T-helper 9 cell (primary cell): ENCODE data around the gene PXT1.
"Not testable (repeated sequence)": the region's sequence is repeated elsewhere in the genome, so short reads cannot be mapped to it uniquely, and the experiment has no call there.

Source experiments
- DNase-seq: peaks from one replicate; pipeline ENCODE4 v3.0.0-alpha.2; 2020
- total RNA-seq, 2 donors: gene quantifications; one replicate each; lab custom pipeline; 2026; lab: John Stamatoyannopoulos, UW

PXT1 gene
- total RNA-seq: 0 to 1.7 reads per million in 2 donors

DNA sequence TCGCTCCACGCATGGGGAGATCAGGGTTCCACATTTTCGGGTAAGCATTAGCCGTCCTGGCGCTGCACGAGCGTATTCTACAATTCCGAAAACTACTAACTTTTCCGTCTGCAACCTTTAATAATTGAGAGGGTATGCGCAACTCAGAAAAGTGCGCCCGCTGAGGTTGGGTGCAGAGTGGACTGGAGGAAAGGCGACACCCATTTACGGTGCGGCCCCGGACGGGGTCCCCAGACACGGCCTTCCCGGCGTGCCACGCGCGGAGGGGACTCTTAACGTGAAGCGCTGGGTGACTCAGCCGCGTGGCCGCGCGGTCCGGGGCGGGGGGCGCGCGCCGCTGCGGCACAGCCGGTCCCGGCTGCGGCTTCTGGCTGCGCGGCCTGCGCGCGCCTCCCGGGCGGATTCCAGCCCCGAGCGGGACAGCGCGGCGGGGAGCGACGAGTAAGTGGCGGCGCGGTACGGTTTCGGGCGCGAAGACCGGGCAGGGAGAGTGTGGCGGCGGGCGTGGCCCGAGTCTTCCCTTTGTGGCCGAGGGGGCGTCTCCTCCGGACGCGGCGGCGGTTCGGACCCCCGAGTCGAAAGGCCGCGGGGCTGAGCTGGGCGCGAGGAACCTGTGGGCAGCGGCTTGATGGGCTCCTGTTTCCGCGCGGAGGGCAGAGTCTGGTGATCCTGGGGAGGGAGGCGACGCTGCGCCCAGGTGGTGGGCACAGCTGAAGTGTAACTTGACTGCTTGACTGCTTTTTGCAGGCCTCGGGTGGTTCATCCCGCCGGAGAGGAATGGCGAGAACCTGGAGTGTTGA lies at the start of gene PXT1, which contains the start of gene KCTD20:
PXT1 (minus strand) TSS at position 184 of the 800 bp plus-strand sequence. CDS start 16,772 bp downstream, outside the sequence.
KCTD20 (plus strand) TSS at position 330 of the 800 bp plus-strand sequence. CDS start 27,098 bp downstream, outside the sequence.
- peak; percentile 75 for DNase-seq

GRCh38 chr6:36492092-36492491 lies 49.4 kb upstream of the PXT1 start:
- DNase-seq: no peak

GRCh38 chr6:36491378-36491965 lies 48.8 kb upstream of the PXT1 start:
- DNase-seq: no peak

GRCh38 chr6:36489426-36489825 lies 46.8 kb upstream of the PXT1 start:
- DNase-seq: no peak

GRCh38 chr6:36488221-36488620 lies 45.6 kb upstream of the PXT1 start:
- DNase-seq: no peak

DNA sequence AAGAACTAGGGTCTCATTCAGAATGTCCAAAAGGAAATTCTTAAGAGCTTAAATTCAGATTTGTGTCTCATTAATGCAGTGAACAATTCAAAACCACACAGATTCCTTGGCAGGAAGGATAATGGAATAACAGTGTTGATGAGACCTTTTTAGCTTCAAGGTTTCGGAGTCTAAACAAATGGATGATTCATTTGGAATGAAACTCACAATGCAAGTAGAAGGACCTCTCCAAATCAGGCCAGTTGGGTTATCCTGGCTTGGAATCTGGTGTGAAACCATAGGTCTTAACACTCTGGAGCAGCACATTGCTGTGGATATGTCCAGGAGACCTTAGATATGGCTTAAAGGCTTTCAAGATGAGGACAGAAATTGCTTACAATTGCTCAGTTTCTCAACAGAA lies 45.0 kb upstream of the PXT1 start:
- no peak for DNase-seq

GRCh38 chr6:36484736-36485135 lies 42.1 kb upstream of the PXT1 start:
- no peak for DNase-seq

- not testable (repeated sequence) for DNase-seq
Observed at GRCh38 chr6:36483326-36483725, 40.7 kb upstream of the PXT1 start.

DNA sequence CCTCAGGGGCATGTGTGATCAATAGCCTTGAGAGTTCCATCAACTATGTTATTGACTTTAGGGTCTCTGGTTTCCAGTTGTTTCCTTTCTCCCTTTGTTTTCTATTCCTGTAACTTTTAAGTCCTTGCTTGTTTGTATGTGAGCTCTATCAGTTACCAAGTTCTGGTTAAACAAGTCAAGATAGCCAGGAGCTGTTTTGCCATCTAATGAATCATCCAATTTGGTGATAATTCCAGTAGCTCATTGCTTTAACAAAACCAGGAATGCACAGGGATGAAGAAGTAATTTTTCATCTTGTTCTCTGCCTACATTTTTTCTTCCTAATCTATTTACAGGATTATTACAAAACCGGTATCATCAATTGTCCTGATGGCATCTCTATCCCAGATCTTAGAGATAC lies 36.6 kb upstream of the PXT1 start:
- DNase-seq: no peak

- no peak for DNase-seq
Observed at GRCh38 chr6:36478051-36478526, 35.4 kb upstream of the PXT1 start.

GRCh38 chr6:36469946-36470345 lies 27.3 kb upstream of the PXT1 start:
- DNase-seq: no peak

- no peak for DNase-seq
Observed at GRCh38 chr6:36469148-36469661, 26.6 kb upstream of the PXT1 start.

DNA sequence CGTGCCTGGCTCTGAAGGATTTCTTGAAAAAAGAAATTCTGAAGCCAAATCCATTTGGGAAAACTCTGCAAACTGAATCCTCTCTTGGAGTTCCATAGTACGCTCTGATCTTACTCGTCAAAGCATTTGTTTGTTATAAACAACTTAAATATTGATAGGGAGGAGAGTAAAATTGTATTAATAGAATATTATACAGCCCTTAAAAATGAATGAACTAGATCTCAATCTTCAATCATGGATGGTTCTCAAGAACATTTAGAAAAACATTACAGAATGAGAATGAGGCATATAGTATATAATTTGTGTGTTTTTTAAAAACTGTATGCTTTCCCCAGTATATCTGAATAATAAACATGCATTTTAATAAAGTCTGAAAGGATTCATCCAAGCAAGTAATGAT lies 25.0 kb upstream of the PXT1 start:
- no peak for DNase-seq

DNA sequence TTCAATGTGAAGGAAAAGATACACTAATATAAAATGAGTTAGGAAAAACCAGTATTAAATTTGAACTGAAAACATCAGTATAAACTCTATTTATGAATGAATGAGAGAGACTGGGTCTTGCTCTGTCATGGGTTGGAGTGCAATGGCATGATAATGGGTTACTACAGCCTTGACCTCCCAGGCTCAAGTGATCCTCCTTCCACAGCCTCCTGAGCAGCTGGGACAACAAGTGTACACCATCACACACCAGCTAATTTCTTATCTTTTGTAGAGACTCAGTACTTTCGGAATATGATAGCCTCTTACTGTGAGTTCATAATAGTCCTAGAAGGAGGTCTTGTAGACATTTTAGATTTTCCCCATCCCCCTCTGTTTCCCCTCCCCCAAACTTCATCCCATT lies 21.6 kb upstream of the PXT1 start:
- no peak for DNase-seq

DNA sequence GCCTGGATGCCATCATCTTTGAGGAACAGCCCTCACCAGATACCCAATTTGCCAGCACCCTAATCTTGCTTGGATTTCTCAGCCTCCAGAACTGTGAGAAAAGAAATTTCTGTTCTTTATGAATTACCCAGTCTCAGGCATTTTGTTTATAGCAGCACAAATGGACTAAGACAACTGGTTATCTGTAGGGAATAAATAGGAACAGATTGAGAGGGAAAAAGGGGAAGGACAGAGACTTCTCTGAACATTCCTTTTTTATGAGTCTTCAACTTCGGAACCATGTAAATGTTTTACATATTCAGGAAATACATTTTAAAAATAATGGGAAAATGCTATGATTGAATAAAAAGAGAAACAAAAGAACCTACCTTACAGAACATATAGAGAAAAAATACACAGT lies 21.0 kb upstream of the PXT1 start:
- DNase-seq: no peak

GRCh38 chr6:36461646-36462045 lies 19.0 kb upstream of the PXT1 start:
- DNase-seq: no peak

- DNase-seq: no peak
Observed at GRCh38 chr6:36460916-36461315, 18.3 kb upstream of the PXT1 start.

GRCh38 chr6:36459501-36459900 lies 16.8 kb upstream of the PXT1 start:
- DNase-seq: no peak

DNA sequence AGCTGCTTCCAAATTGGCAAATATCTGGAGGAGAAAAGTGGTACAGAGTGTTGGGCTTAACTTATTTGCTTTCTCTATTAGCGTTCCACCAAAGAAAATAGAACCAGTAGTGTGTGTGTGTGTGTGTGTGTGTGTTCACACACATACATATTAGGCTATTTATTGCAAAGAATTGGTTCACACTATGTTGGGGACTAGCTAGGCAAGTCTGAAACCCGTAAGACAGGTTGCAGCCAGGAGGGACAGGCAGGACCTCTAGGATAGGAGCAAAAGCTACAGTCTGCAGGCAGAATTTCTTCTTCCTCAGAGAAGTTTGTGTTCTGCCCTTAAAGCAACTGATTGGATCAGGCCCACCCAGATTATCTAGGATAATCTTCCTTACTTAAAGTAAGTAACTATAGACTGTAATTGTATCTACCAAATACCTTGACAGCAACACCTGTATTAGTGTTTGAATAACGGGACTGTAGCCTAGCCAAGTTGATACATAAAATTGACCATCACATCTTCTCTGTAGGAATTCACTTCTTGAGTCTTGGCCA lies 12.9 kb upstream of the PXT1 start:
- no peak for DNase-seq

DNA sequence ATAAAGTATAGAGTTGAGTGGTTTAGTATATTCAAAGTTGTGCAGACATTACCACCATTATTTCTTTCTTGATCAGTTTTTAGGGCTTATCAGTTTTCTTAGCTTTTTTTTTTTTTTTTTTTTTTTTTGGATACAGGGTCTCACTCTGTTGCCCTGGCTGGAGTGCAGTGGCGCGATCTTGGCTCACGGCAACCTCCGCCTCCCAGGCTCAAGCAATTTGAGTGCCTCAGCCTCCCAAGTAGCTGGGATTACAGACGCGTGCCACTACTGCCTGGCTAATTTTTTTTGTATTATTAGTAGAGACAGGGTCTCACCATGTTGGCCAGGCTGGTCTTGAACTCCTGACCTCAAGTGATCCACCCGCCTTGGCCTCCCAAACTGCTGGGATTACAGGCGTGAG lies 10.2 kb upstream of the PXT1 start:
- DNase-seq: not testable (repeated sequence)

DNA sequence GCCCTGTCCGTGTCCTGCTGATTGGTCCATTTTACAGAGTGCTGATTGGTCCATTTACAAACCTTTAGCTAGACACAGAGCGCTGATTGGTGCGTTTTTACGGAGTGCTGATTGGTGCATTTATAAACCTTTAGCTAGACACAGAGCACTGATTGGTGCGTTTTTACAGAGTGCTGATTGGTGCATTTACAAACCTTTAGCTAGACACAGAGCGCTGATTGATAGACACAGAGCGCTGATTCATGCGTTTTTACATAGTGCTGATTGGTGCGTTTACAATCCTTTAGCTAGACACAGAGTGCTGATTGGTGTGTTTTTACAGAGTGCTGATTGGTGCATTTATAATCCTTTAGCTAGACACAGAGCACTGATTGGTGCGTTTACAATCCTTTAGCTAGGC lies 6.5 kb upstream of the PXT1 start:
- DNase-seq: not testable (repeated sequence)

DNA sequence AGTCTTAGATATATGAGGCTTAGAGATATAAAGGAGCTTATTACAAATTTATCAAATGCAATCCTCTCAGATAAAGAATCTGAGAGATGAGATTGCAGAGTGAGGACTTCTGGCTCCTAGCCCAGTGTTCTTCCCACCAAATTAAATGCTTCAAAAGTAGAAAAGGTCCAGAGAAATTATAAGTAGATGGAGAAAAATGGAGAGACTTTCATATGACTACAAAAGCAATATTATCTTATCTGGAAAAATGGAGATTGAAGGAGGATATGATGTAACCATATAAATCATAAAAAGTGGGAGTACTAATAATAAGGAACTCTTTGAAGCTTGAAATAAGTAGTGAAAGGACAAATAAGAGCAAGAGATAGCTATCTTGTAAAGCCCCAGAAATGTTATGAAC lies 3.0 kb upstream of the PXT1 start:
- DNase-seq: no peak

GRCh38 chr6:36444470-36444869 lies 1.8 kb upstream of the PXT1 start:
- no peak for DNase-seq
